GM21447 (cell line): ENCODE results near the gene GOLGA1.
A peak's percentile ranks its signal among the peaks of the same experiment; 100 is the strongest.
"Not testable (repeated sequence)": the region's sequence is repeated elsewhere in the genome, so short reads cannot be mapped to it uniquely, and the experiment has no call there.

Source experiments
- ATAC-seq: cut with Tn5 transposase; IDR thresholded peaks from one replicate; pipeline ENCODE4 v1.9.1; 2021; ENCODE audit not compliant: unreplicated experiment

Gene GOLGA1

DNA sequence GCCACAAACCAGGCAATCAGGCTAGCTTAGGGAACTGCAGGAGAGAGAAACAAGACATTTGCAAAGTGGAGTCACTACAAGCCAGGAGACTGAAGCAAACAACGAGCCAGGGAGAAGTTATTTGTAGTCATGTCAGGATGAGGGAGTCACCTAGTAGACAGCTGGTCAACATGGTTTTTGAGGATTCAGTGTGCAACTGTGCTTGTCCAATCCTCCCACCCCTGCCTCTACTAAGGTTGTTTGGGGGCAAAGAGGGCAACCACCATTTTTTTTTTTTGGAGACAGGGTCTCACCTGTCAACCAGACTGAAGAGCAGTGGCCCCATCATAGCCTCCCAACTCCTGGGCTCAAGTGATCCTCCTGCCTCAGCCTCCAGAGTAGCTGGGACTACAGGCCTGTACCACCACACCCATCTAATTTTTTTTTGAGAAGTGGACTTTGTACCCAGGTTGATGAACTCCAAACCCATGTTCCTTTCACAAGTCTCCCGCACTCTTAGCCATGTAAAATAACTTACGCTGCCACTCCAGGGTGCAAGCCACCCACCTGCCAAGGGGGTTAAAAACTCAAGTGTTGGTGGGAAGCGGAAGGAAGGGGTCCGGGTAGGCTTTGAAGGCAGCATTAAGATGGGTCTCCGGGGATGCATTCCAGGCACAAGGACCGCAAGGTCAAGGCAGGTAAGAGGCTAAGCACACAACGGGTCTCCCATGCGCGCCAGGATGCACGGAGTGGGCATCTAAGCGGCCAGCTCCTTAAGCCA is 80.1 kb downstream of the GOLGA1 start:
- no peak for ATAC-seq

DNA sequence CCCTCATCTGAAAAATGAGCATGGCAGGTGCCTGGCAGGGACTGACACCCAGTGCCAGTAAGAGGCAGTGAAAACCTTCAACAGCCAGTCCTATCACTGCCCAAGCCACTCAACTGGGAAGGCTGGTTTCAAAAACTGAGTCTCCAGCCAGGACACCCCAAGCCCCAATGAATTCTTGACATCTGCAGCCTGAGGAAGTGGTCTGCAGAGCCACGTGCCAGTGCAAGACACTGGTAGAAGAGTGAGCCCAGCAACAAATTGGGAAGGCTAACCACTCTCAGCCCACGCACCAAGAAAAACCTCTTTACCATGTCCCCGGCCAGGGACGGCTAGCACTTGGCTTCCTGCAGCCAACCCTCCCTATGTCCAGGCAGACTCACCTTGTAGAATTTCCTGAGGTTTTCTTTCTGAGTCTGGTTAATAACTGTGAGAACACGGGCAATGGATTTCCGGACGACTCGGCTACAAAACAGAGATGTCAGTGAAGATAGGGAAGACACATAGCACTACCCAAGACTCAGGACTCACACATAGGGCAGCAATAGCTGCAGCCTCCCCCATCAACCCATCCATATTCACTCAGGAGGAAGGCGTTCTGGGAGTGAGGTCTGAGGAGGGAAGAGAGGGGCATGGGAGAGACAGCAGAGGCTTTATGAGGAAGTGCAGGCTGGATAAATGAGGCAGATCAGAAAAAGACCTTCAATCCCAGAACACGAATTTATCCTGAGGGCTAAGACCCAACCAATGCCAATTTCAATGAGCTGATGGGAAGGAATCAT is 80.9 kb downstream of the GOLGA1 start:
- ATAC-seq: no peak

- ATAC-seq: no peak
Measured at GRCh38 chr9:124858330-124859046, 82.4 kb downstream of the GOLGA1 start.

DNA sequence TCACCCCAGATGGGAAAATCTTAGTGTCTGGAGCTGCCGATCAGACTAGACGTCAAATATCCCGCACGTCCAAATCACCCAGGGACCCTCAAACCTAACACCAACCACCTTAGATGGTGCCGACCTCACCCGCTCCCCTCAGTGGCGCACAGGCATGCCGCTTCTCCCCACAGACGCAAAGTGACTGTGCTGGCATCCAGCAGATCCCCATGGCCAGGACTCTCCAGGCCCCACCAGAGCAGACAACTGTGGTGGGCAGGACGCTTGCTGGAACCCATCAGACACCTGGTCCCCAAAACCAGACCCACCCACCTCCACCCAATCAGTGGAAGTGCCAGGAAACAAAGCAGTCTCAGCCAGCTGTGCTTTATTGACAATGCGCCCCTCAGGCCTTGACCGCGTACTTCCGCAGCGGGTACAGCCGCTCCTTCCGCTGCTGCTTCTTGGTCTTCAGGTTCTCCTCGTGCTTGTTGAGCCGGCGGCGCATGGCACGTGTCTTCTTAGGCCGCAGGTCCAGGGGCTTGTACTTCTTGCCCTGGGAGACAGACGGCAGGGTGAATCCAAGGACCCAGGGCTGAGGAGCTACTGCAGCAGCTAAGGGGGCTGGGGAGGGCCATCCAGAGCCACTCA is 83.2 kb downstream of the GOLGA1 start:
- no peak for ATAC-seq

DNA sequence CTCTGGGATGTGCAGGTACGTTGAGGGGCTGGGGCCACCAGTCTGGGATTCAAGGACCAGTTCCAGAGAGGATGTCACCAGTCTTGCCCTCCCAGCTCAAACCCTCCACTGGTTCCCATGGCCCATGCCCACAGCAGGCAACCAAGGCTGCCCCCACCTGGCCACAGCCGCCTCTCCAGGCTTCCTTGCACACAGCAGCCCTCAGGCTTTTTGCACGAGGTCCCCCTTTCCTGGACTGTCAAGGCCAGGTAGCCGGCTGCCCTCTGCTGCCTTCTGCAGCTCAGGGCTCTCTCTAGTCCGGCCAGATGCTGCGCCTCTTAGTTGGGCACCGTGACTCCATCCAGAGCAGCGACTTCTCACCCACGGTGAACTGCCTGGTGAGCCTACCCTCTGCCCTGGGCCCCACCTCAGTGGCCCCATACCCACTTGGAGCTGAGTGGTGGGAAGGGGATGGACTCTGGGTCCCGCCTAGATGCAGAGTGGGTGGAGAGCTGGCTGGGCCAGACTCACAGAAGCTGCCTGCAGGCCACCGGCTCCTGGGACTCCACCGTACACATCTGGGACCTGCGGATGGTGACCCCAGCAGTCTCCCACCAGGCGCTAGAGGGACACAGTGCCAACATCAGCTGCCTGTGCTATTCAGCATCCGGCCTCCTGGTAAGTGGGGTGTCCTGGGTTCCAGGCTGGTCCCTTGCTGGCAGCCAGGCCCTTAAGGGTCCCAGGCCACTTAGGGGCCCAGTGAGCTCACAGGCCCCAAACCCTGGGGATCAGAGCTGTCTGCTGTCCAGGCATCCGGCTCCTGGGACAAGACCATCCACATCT is 84.7 kb downstream of the GOLGA1 start:
- ATAC-seq: no peak

- no peak for ATAC-seq
Measured at GRCh38 chr9:124855566-124855943, 85.3 kb downstream of the GOLGA1 start.

GRCh38 chr9:124854822-124855221 is 86.1 kb downstream of the GOLGA1 start:
- no peak for ATAC-seq

GRCh38 chr9:124854161-124854560 is 86.7 kb downstream of the GOLGA1 start:
- ATAC-seq: no peak

GRCh38 chr9:124853605-124854143 is 87.2 kb downstream of the GOLGA1 start:
- no peak for ATAC-seq

- peak; percentile 62 for ATAC-seq
Measured at GRCh38 chr9:124852829-124853531, 87.9 kb downstream of the GOLGA1 start, which contains the start of gene WDR38. Gene WDR38, plus strand, starts transcription at chr9:124853460. Its CDS starts 72 bp downstream, at chr9:124853532.

- no peak for ATAC-seq
Measured at GRCh38 chr9:124852121-124852828, 88.6 kb downstream of the GOLGA1 start.

DNA sequence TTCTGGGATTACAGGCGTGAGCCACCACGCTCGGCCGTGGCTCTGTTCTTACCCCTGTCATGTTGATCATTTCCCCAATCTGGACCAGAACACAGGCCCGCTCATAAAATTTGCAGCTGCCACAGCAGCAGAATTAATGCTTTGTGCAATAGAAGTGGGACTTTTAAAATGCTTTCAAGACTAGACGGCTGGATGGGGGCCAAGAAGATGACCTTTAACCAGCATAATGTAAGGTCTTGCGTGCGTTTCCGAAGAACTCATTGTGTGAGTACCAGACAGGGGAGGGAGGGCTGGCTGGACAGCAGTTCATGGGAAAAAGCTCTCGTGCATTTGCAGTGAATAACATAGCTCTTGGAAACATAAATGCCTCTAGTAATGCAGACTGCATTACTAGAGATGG is 91.1 kb downstream of the GOLGA1 start:
- ATAC-seq: no peak

- ATAC-seq: no peak
Measured at GRCh38 chr9:124846969-124847368, 93.9 kb downstream of the GOLGA1 start.

DNA sequence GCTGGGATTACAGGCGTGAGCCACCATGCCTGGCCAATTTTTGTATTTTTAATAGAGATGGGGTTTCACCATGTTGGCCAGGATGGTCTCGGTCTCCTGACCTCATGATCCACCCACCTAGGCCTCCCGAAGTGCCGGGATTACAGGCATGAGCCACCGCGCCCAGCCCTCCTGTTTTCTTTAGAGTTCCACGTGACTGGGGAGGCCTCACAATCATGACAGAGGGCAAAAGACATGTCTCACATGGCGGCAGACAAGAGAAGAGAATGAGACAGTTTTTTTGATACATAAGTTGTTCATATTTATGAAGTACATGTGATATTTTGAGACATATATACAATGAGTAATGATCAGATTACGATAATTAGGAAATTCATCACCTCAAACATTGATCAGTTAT is 94.4 kb downstream of the GOLGA1 start:
- ATAC-seq: not testable (repeated sequence)

GRCh38 chr9:124844291-124844690 is 96.6 kb downstream of the GOLGA1 start:
- no peak for ATAC-seq

GRCh38 chr9:124843456-124844034 is 97.3 kb downstream of the GOLGA1 start:
- ATAC-seq: no peak

- no peak for ATAC-seq
Measured at GRCh38 chr9:124841075-124841821, 99.6 kb downstream of the GOLGA1 start.
